K562 (cell line): Measurements from ENCODE around the gene ACTR5. TPM values are rescaled to one million over a fixed set of nuclear protein-coding genes. Genes with fewer than 3 reads are reported as not detected.

ENCODE experiments used
- ATAC-seq: fragments of 200-7000 bp; cut with Tn5 transposase; 3 replicates; pipeline ENCODE4 v1.9.1; 2020; ENCODE audit warnings: moderate library complexity
- BruUV-seq: library from RNA; stranded (reverse); fragments of 400-500 nt; replicated peaks from 2 replicates; lab custom pipeline; 2021; lab: Mats Ljungman, UMichigan
- CTCF ChIA-PET: fragments of 300-600 bp; formaldehyde crosslinking; extraction: SDS; loops from one replicate; lab custom pipeline; 2021; ENCODE audit warnings: low intra/inter-chr PET ratio; lab: Yijun Ruan, JAX
- POLR2A ChIA-PET: fragments of 300-600, 350-650 bp; sonication (Branson Sonifier 250); formaldehyde crosslinking; extraction: SDS; loops from one replicate; lab custom pipeline; 2021; ENCODE audit warnings: antibody characterized with exemption, inconsistent platforms; lab: Yijun Ruan, JAX
- DNase-seq, 4 experiments: peaks; one replicate each; pipeline versions ENCODE4 v3.0.0 to v3.0.0-alpha.2; 2011 to 2018; ENCODE audit warnings: low spot score in 3 of 4, mixed read lengths in 3 of 4; ENCODE audit errors: extremely low read depth in 1 of 4
- FAIRE-seq: peaks from 2 replicates; lab custom pipeline; 2011; peaks lifted over from hg19 to GRCh38; lab: Jason Lieb, UNC
- H2AFZ ChIP-seq: 2 replicates; pipeline ENCODE4 v1.6.0; 2011; ENCODE audit warnings: low read depth, low read length, control low read depth, inconsistent platforms
- H3K27ac ChIP-seq: fragments of 200-600 bp; 3 replicates; pipeline ENCODE4 v1.8.0; 2011; ENCODE audit warnings: low read depth, mild to moderate bottlenecking, control low read depth, inconsistent platforms, low read length, moderate library complexity, mixed read lengths; ENCODE audit errors: extremely low read depth
- H3K27me3 ChIP-seq, 2 experiments: fragments of 300-600 bp in 1 of 2; 2 replicates in 1 of 2; 3 replicates in 1 of 2; pipeline versions ENCODE4 v1.6.0 to v1.8.0; 2011; ENCODE audit warnings: inconsistent platforms in 2 of 2, low read length in 2 of 2, mild to moderate bottlenecking in 1 of 2, mixed read lengths in 1 of 2, moderate library complexity in 1 of 2; ENCODE audit not compliant: control insufficient read depth in 2 of 2, insufficient read depth in 2 of 2
- H3K36me3 ChIP-seq: fragments of 300-600 bp; 3 replicates; pipeline ENCODE4 v1.8.0; 2011; ENCODE audit warnings: mild to moderate bottlenecking, low read length, inconsistent platforms; ENCODE audit not compliant: control insufficient read depth, insufficient read depth
- H3K4me1 ChIP-seq, 2 experiments: fragments of 200-600 bp in 1 of 2; replicated peaks in 1 of 2; 2 replicates in 1 of 2; 3 replicates in 1 of 2; pipeline versions ENCODE4 v1.5.1 to v1.8.0; 2011; ENCODE audit warnings: inconsistent platforms in 2 of 2, low read length in 2 of 2, mild to moderate bottlenecking in 1 of 2, mixed read lengths in 1 of 2, moderate library complexity in 1 of 2; ENCODE audit not compliant: control insufficient read depth in 2 of 2, insufficient read depth in 2 of 2
- H3K4me2 ChIP-seq: 2 replicates; pipeline ENCODE4 v1.6.1; 2011; ENCODE audit warnings: low read length, control low read depth, inconsistent platforms, mixed read lengths; ENCODE audit not compliant: insufficient read depth
- H3K4me3 ChIP-seq: fragments of 200-600 bp; sonication (generic), shearing (Covaris generic); 2 replicates; pipeline ENCODE4 v1.5.1; 2016; ENCODE audit warnings: control low read depth, inconsistent platforms
- H3K79me2 ChIP-seq: fragments of 200-600 bp; 3 replicates; pipeline ENCODE4 v1.8.0; 2011; ENCODE audit warnings: low read length, inconsistent platforms; ENCODE audit not compliant: control insufficient read depth, insufficient read depth
- H3K9ac ChIP-seq, 2 experiments: 2 replicates each; pipeline versions ENCODE4 v1.6.0 to v1.6.1; 2011; ENCODE audit warnings: low read depth in 2 of 2, low read length in 2 of 2, control low read depth in 1 of 2, inconsistent platforms in 1 of 2, mild to moderate bottlenecking in 1 of 2, mixed read lengths in 1 of 2; ENCODE audit not compliant: insufficient read depth in 1 of 2
- H3K9me1 ChIP-seq: one replicate; pipeline ENCODE4 v1.6.0; 2011; ENCODE audit warnings: inconsistent platforms, mild to moderate bottlenecking, low read length, moderate library complexity; ENCODE audit not compliant: control insufficient read depth, insufficient read depth
- H3K9me3 ChIP-seq: replicated peaks from 2 replicates; pipeline ENCODE4 v1.5.1; 2011; ENCODE audit warnings: low read depth, low read length, inconsistent platforms; ENCODE audit not compliant: control insufficient read depth, insufficient read depth
- H4K20me1 ChIP-seq: replicated peaks from 2 replicates; pipeline ENCODE4 v1.6.1; 2011; ENCODE audit warnings: low read length, inconsistent platforms, mixed read lengths; ENCODE audit not compliant: control insufficient read depth, insufficient read depth
- ADNP ChIP-seq: fragments of 200-800 bp; sonication (Bioruptor generic); IDR thresholded peaks from 2 replicates; pipeline ENCODE4 v1.6.1; 2016; ENCODE audit warnings: missing genetic modification characterization, missing compliant biosample characterization
- DEAF1 ChIP-seq: fragments of 450-650 bp; formaldehyde crosslinking; IDR thresholded peaks from 2 replicates; pipeline ENCODE4 v1.4.0; 2020; ENCODE audit warnings: mild to moderate bottlenecking, moderate library complexity
- FOSL1 ChIP-seq: fragments of 200-800 bp; sonication (Bioruptor generic); conservative IDR thresholded peaks from 2 replicates; pipeline ENCODE4 v1.6.1; 2016; ENCODE audit warnings: missing genetic modification characterization, missing compliant biosample characterization
- MBD1 ChIP-seq: fragments of 250-450 bp; sonication (Bioruptor Pico); IDR thresholded peaks from 2 replicates; pipeline ENCODE4 v1.8.0; 2022; ENCODE audit warnings: inconsistent platforms
- REST ChIP-seq, 2 experiments: fragments of 450-650 bp; formaldehyde crosslinking in 1 of 2; IDR thresholded peaks; 2 replicates each; pipeline versions ENCODE4 v1.4.0 to v1.6.1; 2014 to 2020; ENCODE audit warnings: mild to moderate bottlenecking in 2 of 2, borderline replicate concordance in 1 of 2, low read depth in 1 of 2
- RUNX1 ChIP-seq: sonication (generic); IDR thresholded peaks from 2 replicates; pipeline ENCODE4 v1.6.1; 2016; ENCODE audit warnings: antibody characterized with exemption, low read depth
- WGBS: fragments of 100-300 bp; shearing (Covaris generic); methylation state at CpG from one replicate; pipeline ENCODE4 v1.1.6; 2016; ENCODE audit warnings: low coverage, mixed read lengths; ENCODE audit not compliant: insufficient coverage; ENCODE audit errors: missing lambda C conversion rate; 5-methylcytosine and 5-hydroxymethylcytosine counted together
- in situ Hi-C: fragments of 300-500 bp; cut with MboI; formaldehyde crosslinking; loops from 4 replicates; pipeline ENCODE4 v1.15.0; 2018; ENCODE audit warnings: inconsistent platforms, mixed read lengths
- intact Hi-C: fragments of 100-400 bp; cut with micrococcal nuclease; formaldehyde crosslinking; loops from 2 replicates; pipeline ENCODE4 v1.14.2; 2022
- polyA plus RNA-seq, 8 experiments: library from polyadenylated mRNA; depleted of rRNA in 4 of 8; stranded (reverse) in 5 of 8; unstranded in 3 of 8; fragments of >200 nt; fragmentation: Nextera tagmentation in 2 of 8; fragmentation: Illumina TruSeq in 1 of 8; extraction: Ambion mirVana in 2 of 8; extraction: Trizol in 1 of 8; gene quantifications; 2 replicates each; pipeline versions ENCODE4 v1.2.1 to v1.2.3, GENCODE V29; 2011 to 2014; ENCODE audit warnings: inconsistent platforms in 1 of 8, missing spikeins in 1 of 8
- total RNA-seq, 7 experiments: library from RNA; depleted of rRNA in 6 of 7; stranded (reverse); fragments of >200 nt in 6 of 7; fragmentation: Illumina TruSeq in 2 of 7; extraction: Trizol in 2 of 7; gene quantifications; 2 replicates each; pipeline versions ENCODE4 v1.2.1 to v1.2.3, GENCODE V29; 2011 to 2021; ENCODE audit warnings: low replicate concordance in 1 of 7

The ACTR5 gene
- total and polyA plus RNA-seq, 9 of the 15 experiments (the other 6 are each of a cell fraction or from before 2014, with no cell fraction given) = 0.93 to 18.8 (median 12.9) TPM

GRCh38 chr20:38751360-38751976 is 3.2 kb downstream of the ACTR5 start:
- no peaks in the 10 kb centered on the region for H3K9me3 ChIP-seq
- H3K27ac ChIP-seq = no peak overlapping the region
- peaks cover 52% of the 10 kb centered on the region for H3K36me3 ChIP-seq
- in situ Hi-C loops (no loop called here), intact Hi-C loops (loop anchor here (1.0 to 10.0 kb wide), 4 partner anchors 21 to 293 kb away; no protein-coding TSS in a partner anchor)
- DNase-seq (peak; percentile 36 to 57 (median 41)), FAIRE-seq (peak; percentile 78), ATAC-seq (no peak)
- CTCF ChIA-PET = interaction anchor here (0.5 to 3.8 kb wide), 7 partner anchors 26 to 414 kb away, joined by 3 to 40 read pairs (median 8); no protein-coding TSS in a partner anchor
- POLR2A ChIA-PET = interaction anchor here (0.6 to 0.7 kb wide), 4 partner anchors 32 to 622 kb away, joined by 3 to 4 read pairs (median 3); no protein-coding TSS in a partner anchor
- H3K4me3 ChIP-seq = no peak overlapping the region
- H3K9me1 ChIP-seq = no peaks in the 10 kb centered on the region
- H3K9ac ChIP-seq = no peak overlapping the region
- no peaks in the 10 kb centered on the region for H3K27me3 ChIP-seq
- BruUV-seq = no TSS peak
- no peak overlapping the region; the same call in 1 of the 2 replicates for H3K4me2 ChIP-seq
- H4K20me1 ChIP-seq = no peaks in the 10 kb centered on the region
- WGBS = 13% methylated on average over 5 of the region's 5 CpGs
- H3K79me2 ChIP-seq = peaks cover 20% of the 10 kb centered on the region
- peaks cover 12 to 18% of the 10 kb centered on the region in 2 experiments; a peak in 4 of 5 replicates for H3K4me1 ChIP-seq
- no peak overlapping the region for H2AFZ ChIP-seq
- TF ChIP-seq REST (IDR thresholded peaks at IDR 0.05; ENCODE audit: borderline replicate concordance) (peak; percentile 79), REST (CRISPR knock-in tag; IDR thresholded peaks at IDR 0.05; ENCODE audit: low read depth) (no peak), FOSL1 (tag) (0 out of 2 replicates have a peak, but pooled peaks have one; percentile 38), RUNX1 (no peak), DEAF1 (CRISPR knock-in tag) (peak; percentile 66), ADNP (tag) (peak; percentile 63), MBD1 (CRISPR knock-in tag) (no peak)
